ENCODE data around the gene HOTAIR.

The HOTAIR gene

GRCh38 chr12:54011665-54012532 is 37.1 kb upstream of the HOTAIR start:
- no peak for DNase-seq (ENCODE audit: low spot score)

- no peak for DNase-seq (ENCODE audit: low spot score)
Measured at GRCh38 chr12:54010972-54011664, 36.4 kb upstream of the HOTAIR start.

- DNase-seq (ENCODE audit: low spot score): no peak
Measured at GRCh38 chr12:54010053-54010971, 35.6 kb upstream of the HOTAIR start.

- DNase-seq (ENCODE audit: low spot score): peak; percentile 68
Measured at GRCh38 chr12:54009171-54010052, 34.7 kb upstream of the HOTAIR start.

- no peak for DNase-seq (ENCODE audit: low spot score)
Measured at GRCh38 chr12:54008260-54008552, 33.5 kb upstream of the HOTAIR start.

- DNase-seq (ENCODE audit: low spot score): no peak
Measured at GRCh38 chr12:54007538-54008259, 32.9 kb upstream of the HOTAIR start.

GRCh38 chr12:54006559-54007220 is 31.9 kb upstream of the HOTAIR start:
- DNase-seq (ENCODE audit: low spot score): no peak

GRCh38 chr12:54005853-54006558 is 31.3 kb upstream of the HOTAIR start:
- DNase-seq (ENCODE audit: low spot score): peak; percentile 92

GRCh38 chr12:54005531-54005852 is 30.7 kb upstream of the HOTAIR start:
- no peak for DNase-seq (ENCODE audit: low spot score)

- no peak for DNase-seq (ENCODE audit: low spot score)
Measured at GRCh38 chr12:54004841-54005530, 30.2 kb upstream of the HOTAIR start.

GRCh38 chr12:54004063-54004840 is 29.5 kb upstream of the HOTAIR start:
- DNase-seq (ENCODE audit: low spot score): no peak

GRCh38 chr12:54003625-54004024 is 28.9 kb upstream of the HOTAIR start:
- no peak for DNase-seq (ENCODE audit: low spot score)

- no peak for DNase-seq (ENCODE audit: low spot score)
Measured at GRCh38 chr12:54002915-54003389, 28.2 kb upstream of the HOTAIR start.

- DNase-seq (ENCODE audit: low spot score): no peak
Measured at GRCh38 chr12:54002278-54002914, 27.6 kb upstream of the HOTAIR start.

- no peak for DNase-seq (ENCODE audit: low spot score)
Measured at GRCh38 chr12:54001283-54002187, 26.8 kb upstream of the HOTAIR start.

Measured in AG08396 (cell line).